Peyer's patch (tissue), 4 donors: Measurements from ENCODE around the gene C19orf12.

Experiments
- CTCF ChIP-seq, 6 experiments: fragments of 450-650 bp in 4 of 6; fragments of 200-600 bp in 2 of 6; sonication (generic) in 1 of 6; IDR thresholded peaks; one replicate each; pipeline ENCODE4 v1.5.1; 2017 to 2019; ENCODE audit warnings: antibody characterized with exemption in 6 of 6, mild to moderate bottlenecking in 3 of 6, moderate library complexity in 1 of 6
- POLR2A ChIP-seq, 2 donors: fragments of 450-650 bp; IDR thresholded peaks; one replicate each; pipeline ENCODE4 v1.5.1; 2017; ENCODE audit warnings: antibody characterized with exemption in 2 of 2, mild to moderate bottlenecking in 2 of 2, moderate library complexity in 2 of 2

DNA sequence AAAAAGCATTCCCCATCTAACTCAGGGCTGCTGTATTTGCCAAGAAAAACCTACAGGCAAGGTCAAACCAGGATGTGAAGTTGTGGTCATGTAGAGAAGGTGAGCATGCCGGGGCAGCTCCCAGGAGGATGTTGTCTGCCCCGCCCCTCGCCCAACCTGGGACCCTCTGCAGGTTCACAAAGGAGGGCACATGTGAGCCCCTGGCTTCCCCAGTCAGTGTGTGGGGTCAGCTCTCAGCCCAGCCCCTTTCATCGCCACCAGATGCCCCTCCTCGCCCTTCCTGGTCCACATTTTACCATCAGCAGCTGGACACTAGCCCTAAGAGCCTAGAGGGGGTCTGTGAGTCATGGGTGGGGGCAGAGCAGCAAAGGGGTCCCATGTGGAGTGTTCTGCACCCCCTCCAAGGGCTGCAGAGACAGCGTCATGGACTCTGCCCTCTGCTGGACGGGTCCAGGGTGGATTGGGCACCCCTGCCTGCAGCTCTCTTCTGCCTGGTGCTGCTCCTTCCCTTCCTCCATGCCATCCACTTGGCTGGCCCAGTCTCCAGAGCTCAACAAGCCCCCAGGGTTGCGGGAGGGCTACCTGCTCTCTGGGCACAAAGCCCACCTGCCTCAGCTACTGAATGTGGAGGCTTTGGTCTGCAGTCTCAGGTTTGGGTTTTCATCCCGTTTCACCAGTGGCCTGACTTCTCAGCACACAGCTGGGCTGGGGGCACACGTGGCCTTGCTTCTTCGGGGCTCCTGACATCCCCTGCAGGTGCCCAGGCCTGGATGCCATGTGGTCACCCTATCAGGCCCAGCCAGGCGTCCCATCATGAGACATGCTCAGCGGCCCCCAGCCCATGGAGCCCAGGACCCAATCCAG is 46.1 kb downstream of the C19orf12 start:
- TF ChIP-seq CTCF (IDR thresholded peaks at IDR 0.05) (no peak), POLR2A (IDR thresholded peaks at IDR 0.05) (no peak)
